ENCODE measurements around the gene PEAK1. TPM values are rescaled to one million over a fixed set of nuclear protein-coding genes. Genes with fewer than 3 reads are reported as not detected.

Gene PEAK1
- total and polyA plus RNA-seq, 10 of the 15 experiments (the other 5 are each of a cell fraction or from before 2014, with no cell fraction given), result 0.62 to 24.2 (median 11.2) TPM

GRCh38 chr15:77418966-77419835 is 703 bp downstream of the PEAK1 start (continued):
- no peak for TF ChIP-seq ZBTB11 (CRISPR knock-in tag; IDR thresholded peaks at IDR 0.05)
- no peak for TF ChIP-seq EP300 (IDR thresholded peaks at IDR 0.05; ENCODE audit: borderline replicate concordance in 1 of 2, control insufficient read depth in 1 of 2, low read depth in 2 of 2, low read length in 2 of 2)
- TF ChIP-seq PAX8 (IDR thresholded peaks at IDR 0.05), result no peak
- no peak for TF ChIP-seq NRF1 (conservative IDR thresholded peaks at IDR 0.05; ENCODE audit: low read depth, low read length)
- TF ChIP-seq CTCF (IDR thresholded peaks at IDR 0.05 in 2 of 3, conservative IDR thresholded peaks at IDR 0.05 in 1 of 3; ENCODE audit: control insufficient read depth in 2 of 3, extremely low read depth in 1 of 3, insufficient read depth in 1 of 3, low read depth in 3 of 3, low read length in 3 of 3), result peak; percentile 10 to 39 (median 38); a peak in 3 of 6 replicates
- peak in 1 of 2 experiments; percentile 24; a peak in 1 of 4 replicates for TF ChIP-seq IKZF2 (IDR thresholded peaks at IDR 0.05)
- TF ChIP-seq JUNB (IDR thresholded peaks at IDR 0.05), result no peak
- no peak for TF ChIP-seq BRCA1 (IDR thresholded peaks at IDR 0.05; ENCODE audit: low read depth, low read length)
- TF ChIP-seq WRNIP1 (IDR thresholded peaks at IDR 0.05; ENCODE audit: borderline replicate concordance, low read depth, low read length), result 0 out of 2 replicates have a peak, but pooled peaks have one; percentile 42
- 0 out of 2 replicates have a peak, but pooled peaks have one; percentile 12 for TF ChIP-seq MLLT1 (IDR thresholded peaks at IDR 0.05)
- no peak for TF ChIP-seq ZNF622 (IDR thresholded peaks at IDR 0.05)

All from GM12878 (cell line).